ENCODE measurements around the gene SYT1. TPM values are rescaled to one million over a fixed set of nuclear protein-coding genes. Genes with fewer than 3 reads are reported as not detected.
"Not testable (repeated sequence)": the region's sequence is repeated elsewhere in the genome, so short reads cannot be mapped to it uniquely, and the experiment has no call there.

Gene SYT1
- total and polyA plus RNA-seq, 2 donors: 0.82 to 1.5 TPM

DNA sequence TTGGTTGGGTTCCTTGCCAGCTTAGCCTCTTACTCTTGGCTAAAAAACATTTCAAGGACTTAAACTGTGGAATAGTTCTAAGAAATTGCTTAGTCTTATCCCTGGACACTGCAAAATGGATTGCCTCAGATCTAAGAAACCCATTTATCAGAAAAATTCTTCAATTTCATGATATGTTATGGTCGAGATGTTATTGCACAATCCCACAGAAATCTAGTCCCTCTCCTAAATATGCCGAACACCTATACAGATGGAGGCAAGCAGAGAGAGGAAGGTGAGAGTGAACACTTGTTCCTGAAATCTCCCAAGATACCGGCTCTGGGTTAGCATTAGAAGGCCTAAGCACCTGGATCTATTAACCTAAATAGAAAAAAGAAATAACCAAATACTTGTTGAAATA, 559.0 kb downstream of the SYT1 start:
- Histone ChIP-seq H3K4me1 (ENCODE audit: control insufficient read depth in 2 of 2, insufficient read depth in 2 of 2, low read length in 2 of 2) (no peaks in the 10 kb centered on the region), H3K27ac (ENCODE audit: low read depth in 1 of 2, low read length in 1 of 2) (no peak overlapping the region), H3K9me3 (ENCODE audit: control insufficient read depth in 2 of 2, insufficient read depth in 1 of 2, low read length in 1 of 2) (no peaks in the 10 kb centered on the region), H3K36me3 (ENCODE audit: control insufficient read depth in 2 of 2, insufficient read depth in 2 of 2, low read length in 1 of 2) (no peaks in the 10 kb centered on the region), H3K27me3 (ENCODE audit: control insufficient read depth in 2 of 2, insufficient read depth in 1 of 2, low read length in 1 of 2) (no peaks in the 10 kb centered on the region), H3K4me3 (ENCODE audit: low read length in 2 of 2) (no peak overlapping the region)
- no peak for DNase-seq (ENCODE audit: low read depth in 6 of 9, low spot score in 9 of 9)
- 89% methylated on average over 3 of the region's 3 CpGs for WGBS

DNA sequence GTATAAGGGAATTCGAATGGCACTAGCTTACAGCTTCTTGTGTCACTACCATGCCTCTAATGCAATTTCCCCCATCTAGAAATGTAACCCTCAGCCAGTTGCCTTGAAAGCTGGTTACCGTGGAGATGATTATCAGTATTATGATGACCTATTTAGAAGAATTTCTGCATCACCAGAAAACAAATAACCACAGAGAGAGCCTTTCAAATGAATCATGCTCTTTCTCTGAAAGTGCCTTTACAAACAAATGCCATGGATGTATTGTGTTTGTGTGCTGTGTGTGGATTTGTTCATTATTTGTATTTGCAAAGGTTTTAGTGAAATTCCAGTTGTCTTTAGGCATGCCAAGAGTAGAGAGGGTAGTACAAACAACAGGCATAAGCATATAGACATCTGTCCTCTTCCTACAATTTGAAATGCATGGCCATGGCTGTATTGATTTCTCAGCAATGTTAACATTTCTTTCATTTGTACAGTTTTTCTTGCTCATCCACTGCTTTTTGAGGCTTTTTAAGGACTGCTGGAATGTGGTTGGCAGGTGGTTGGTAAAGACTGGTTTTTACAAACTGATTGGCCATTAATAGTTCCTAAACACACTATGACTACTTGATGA, 559.6 kb downstream of the SYT1 start:
- H3K4me1 ChIP-seq (ENCODE audit: control insufficient read depth in 2 of 2, insufficient read depth in 2 of 2, low read length in 2 of 2): no peaks in the 10 kb centered on the region
- no peak for DNase-seq (ENCODE audit: low read depth in 6 of 9, low spot score in 9 of 9)
- H3K36me3 ChIP-seq (ENCODE audit: control insufficient read depth in 2 of 2, insufficient read depth in 2 of 2, low read length in 1 of 2): no peaks in the 10 kb centered on the region
- H3K9me3 ChIP-seq (ENCODE audit: control insufficient read depth in 2 of 2, insufficient read depth in 1 of 2, low read length in 1 of 2): no peaks in the 10 kb centered on the region
- H3K27ac ChIP-seq (ENCODE audit: low read depth in 1 of 2, low read length in 1 of 2): no peak overlapping the region
- H3K4me3 ChIP-seq (ENCODE audit: low read length in 2 of 2): no peak overlapping the region
- no peaks in the 10 kb centered on the region for H3K27me3 ChIP-seq (ENCODE audit: control insufficient read depth in 2 of 2, insufficient read depth in 1 of 2, low read length in 1 of 2)
- WGBS: 98% methylated on average over 2 of the region's 2 CpGs

GRCh38 chr12:79426121-79426520, 561.5 kb downstream of the SYT1 start:
- H3K4me1 ChIP-seq (ENCODE audit: control insufficient read depth in 2 of 2, insufficient read depth in 2 of 2, low read length in 2 of 2): no peaks in the 10 kb centered on the region
- H3K9me3 ChIP-seq (ENCODE audit: control insufficient read depth in 2 of 2, insufficient read depth in 1 of 2, low read length in 1 of 2): no peaks in the 10 kb centered on the region
- no peak overlapping the region for H3K27ac ChIP-seq (ENCODE audit: low read depth in 1 of 2, low read length in 1 of 2)
- H3K27me3 ChIP-seq (ENCODE audit: control insufficient read depth in 2 of 2, insufficient read depth in 1 of 2, low read length in 1 of 2): no peaks in the 10 kb centered on the region
- no peaks in the 10 kb centered on the region for H3K36me3 ChIP-seq (ENCODE audit: control insufficient read depth in 2 of 2, insufficient read depth in 2 of 2, low read length in 1 of 2)
- H3K4me3 ChIP-seq (ENCODE audit: low read length in 2 of 2): no peak overlapping the region
- DNase-seq (ENCODE audit: low read depth in 6 of 9, low spot score in 9 of 9): no peak

GRCh38 chr12:79426744-79427143, 562.2 kb downstream of the SYT1 start:
- 36% methylated on average over 3 of the region's 3 CpGs for WGBS
- not testable (repeated sequence) for H3K4me3 ChIP-seq (ENCODE audit: low read length in 2 of 2); H3K27ac ChIP-seq (ENCODE audit: low read depth in 1 of 2, low read length in 1 of 2); DNase-seq (ENCODE audit: low read depth in 6 of 9, low spot score in 9 of 9); H3K9me3 ChIP-seq (ENCODE audit: control insufficient read depth in 2 of 2, insufficient read depth in 1 of 2, low read length in 1 of 2); H3K36me3 ChIP-seq (ENCODE audit: control insufficient read depth in 2 of 2, insufficient read depth in 2 of 2, low read length in 1 of 2); H3K4me1 ChIP-seq (ENCODE audit: control insufficient read depth in 2 of 2, insufficient read depth in 2 of 2, low read length in 2 of 2); H3K27me3 ChIP-seq (ENCODE audit: control insufficient read depth in 2 of 2, insufficient read depth in 1 of 2, low read length in 1 of 2)

- WGBS: 95% methylated on average over 3 of the region's 3 CpGs
- DNase-seq (ENCODE audit: low read depth in 6 of 9, low spot score in 9 of 9): no peak
- no peaks in the 10 kb centered on the region for H3K9me3 ChIP-seq (ENCODE audit: control insufficient read depth in 2 of 2, insufficient read depth in 1 of 2, low read length in 1 of 2)
- no peak overlapping the region for H3K27ac ChIP-seq (ENCODE audit: low read depth in 1 of 2, low read length in 1 of 2)
- no peak overlapping the region for H3K4me3 ChIP-seq (ENCODE audit: low read length in 2 of 2)
- no peaks in the 10 kb centered on the region for H3K4me1 ChIP-seq (ENCODE audit: control insufficient read depth in 2 of 2, insufficient read depth in 2 of 2, low read length in 2 of 2)
- no peaks in the 10 kb centered on the region for H3K27me3 ChIP-seq (ENCODE audit: control insufficient read depth in 2 of 2, insufficient read depth in 1 of 2, low read length in 1 of 2)
- no peaks in the 10 kb centered on the region for H3K36me3 ChIP-seq (ENCODE audit: control insufficient read depth in 2 of 2, insufficient read depth in 2 of 2, low read length in 1 of 2)
Measured at GRCh38 chr12:79433465-79434072, 569.0 kb downstream of the SYT1 start.

DNA sequence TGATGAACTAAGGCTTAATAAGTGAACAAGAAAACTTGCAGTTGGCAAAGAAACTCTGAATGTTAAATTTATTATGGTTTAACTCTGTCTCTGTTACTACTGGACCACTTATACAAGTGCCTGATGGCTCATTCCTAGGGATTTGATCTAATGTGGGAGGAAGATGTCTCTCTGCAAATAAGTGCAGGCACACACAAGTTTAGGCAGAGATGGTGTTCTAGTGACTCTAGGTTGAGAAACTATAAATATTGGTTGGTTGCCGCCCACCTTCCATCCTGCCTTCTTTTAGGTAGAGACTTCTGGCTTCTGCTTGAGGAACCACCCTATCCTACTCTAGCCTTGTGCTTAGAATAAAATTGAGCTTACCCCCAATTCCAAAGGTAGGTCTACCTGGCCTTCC, 570.0 kb downstream of the SYT1 start:
- H3K9me3 ChIP-seq (ENCODE audit: control insufficient read depth in 2 of 2, insufficient read depth in 1 of 2, low read length in 1 of 2): no peaks in the 10 kb centered on the region
- no peaks in the 10 kb centered on the region for H3K36me3 ChIP-seq (ENCODE audit: control insufficient read depth in 2 of 2, insufficient read depth in 2 of 2, low read length in 1 of 2)
- no peak overlapping the region for H3K27ac ChIP-seq (ENCODE audit: low read depth in 1 of 2, low read length in 1 of 2)
- H3K4me3 ChIP-seq (ENCODE audit: low read length in 2 of 2): no peak overlapping the region
- 97% methylated on average over 1 of the region's 1 CpG for WGBS
- no peak for DNase-seq (ENCODE audit: low read depth in 6 of 9, low spot score in 9 of 9)
- no peaks in the 10 kb centered on the region for H3K27me3 ChIP-seq (ENCODE audit: control insufficient read depth in 2 of 2, insufficient read depth in 1 of 2, low read length in 1 of 2)
- no peaks in the 10 kb centered on the region for H3K4me1 ChIP-seq (ENCODE audit: control insufficient read depth in 2 of 2, insufficient read depth in 2 of 2, low read length in 2 of 2)

DNA sequence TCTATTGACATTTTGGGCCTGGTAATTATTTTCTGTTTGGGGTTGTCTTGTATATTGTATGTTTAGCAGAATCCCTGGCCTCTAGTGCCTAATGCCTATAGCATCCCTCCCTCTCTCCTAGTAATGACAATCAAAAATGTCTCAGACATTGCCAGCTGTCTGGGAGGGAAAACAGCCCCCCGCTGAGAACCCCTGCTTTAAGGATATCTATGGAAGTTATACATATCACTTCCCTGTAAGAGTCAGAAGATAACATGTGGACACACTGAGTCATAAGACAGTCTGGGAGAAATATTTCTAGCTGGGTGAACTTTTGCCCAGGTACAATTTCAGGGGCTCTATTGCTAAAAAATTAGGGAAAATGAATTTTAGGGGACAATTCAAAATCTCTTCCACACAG, 571.2 kb downstream of the SYT1 start:
- Histone ChIP-seq H3K27ac (ENCODE audit: low read depth in 1 of 2, low read length in 1 of 2) (no peak overlapping the region), H3K9me3 (ENCODE audit: control insufficient read depth in 2 of 2, insufficient read depth in 1 of 2, low read length in 1 of 2) (no peaks in the 10 kb centered on the region), H3K4me3 (ENCODE audit: low read length in 2 of 2) (no peak overlapping the region), H3K4me1 (ENCODE audit: control insufficient read depth in 2 of 2, insufficient read depth in 2 of 2, low read length in 2 of 2) (no peaks in the 10 kb centered on the region), H3K36me3 (ENCODE audit: control insufficient read depth in 2 of 2, insufficient read depth in 2 of 2, low read length in 1 of 2) (no peaks in the 10 kb centered on the region), H3K27me3 (ENCODE audit: control insufficient read depth in 2 of 2, insufficient read depth in 1 of 2, low read length in 1 of 2) (no peaks in the 10 kb centered on the region)
- no peak for DNase-seq (ENCODE audit: low read depth in 6 of 9, low spot score in 9 of 9)
- WGBS: 98% methylated on average over 1 of the region's 1 CpG

DNA sequence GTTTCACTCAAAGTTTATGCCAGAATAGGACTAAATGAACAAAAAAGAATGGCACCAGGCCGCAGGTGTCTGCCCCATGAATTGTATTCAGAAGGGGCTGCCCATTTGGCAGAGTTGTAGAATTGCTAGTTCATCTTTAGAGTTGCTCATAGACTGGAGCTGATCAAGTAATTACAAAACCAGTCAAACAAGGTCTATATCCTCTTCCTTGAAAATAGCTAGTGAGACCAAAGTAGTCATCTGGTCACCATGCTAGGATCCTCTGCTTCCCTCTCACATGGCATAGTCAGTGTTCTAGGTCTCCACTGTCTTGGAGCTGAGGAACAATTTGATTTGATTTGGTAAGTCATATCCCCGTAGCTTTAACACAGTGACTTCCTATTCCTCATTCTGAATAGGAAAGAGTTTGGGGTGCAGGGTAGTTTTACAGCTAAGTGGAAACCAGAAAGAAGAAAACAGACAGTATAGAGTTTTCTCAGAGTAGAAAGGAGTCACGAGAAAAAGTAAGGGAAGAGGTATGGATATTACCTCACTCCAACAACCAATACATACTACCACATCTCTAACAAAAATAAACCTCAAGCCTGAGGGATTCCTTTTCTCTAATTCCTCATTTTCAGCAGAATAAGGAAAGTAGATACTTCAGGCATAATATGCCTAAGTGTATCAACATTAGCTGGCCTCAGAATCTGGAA, 574.1 kb downstream of the SYT1 start:
- Histone ChIP-seq H3K4me1 (ENCODE audit: control insufficient read depth in 2 of 2, insufficient read depth in 2 of 2, low read length in 2 of 2) (no peaks in the 10 kb centered on the region), H3K27me3 (ENCODE audit: control insufficient read depth in 2 of 2, insufficient read depth in 1 of 2, low read length in 1 of 2) (no peaks in the 10 kb centered on the region), H3K9me3 (ENCODE audit: control insufficient read depth in 2 of 2, insufficient read depth in 1 of 2, low read length in 1 of 2) (no peaks in the 10 kb centered on the region), H3K27ac (ENCODE audit: low read depth in 1 of 2, low read length in 1 of 2) (no peak overlapping the region), H3K36me3 (ENCODE audit: control insufficient read depth in 2 of 2, insufficient read depth in 2 of 2, low read length in 1 of 2) (no peaks in the 10 kb centered on the region), H3K4me3 (ENCODE audit: low read length in 2 of 2) (no peak overlapping the region)
- DNase-seq (ENCODE audit: low read depth in 6 of 9, low spot score in 9 of 9): no peak
- WGBS: 82% methylated on average over 3 of the region's 3 CpGs

DNA sequence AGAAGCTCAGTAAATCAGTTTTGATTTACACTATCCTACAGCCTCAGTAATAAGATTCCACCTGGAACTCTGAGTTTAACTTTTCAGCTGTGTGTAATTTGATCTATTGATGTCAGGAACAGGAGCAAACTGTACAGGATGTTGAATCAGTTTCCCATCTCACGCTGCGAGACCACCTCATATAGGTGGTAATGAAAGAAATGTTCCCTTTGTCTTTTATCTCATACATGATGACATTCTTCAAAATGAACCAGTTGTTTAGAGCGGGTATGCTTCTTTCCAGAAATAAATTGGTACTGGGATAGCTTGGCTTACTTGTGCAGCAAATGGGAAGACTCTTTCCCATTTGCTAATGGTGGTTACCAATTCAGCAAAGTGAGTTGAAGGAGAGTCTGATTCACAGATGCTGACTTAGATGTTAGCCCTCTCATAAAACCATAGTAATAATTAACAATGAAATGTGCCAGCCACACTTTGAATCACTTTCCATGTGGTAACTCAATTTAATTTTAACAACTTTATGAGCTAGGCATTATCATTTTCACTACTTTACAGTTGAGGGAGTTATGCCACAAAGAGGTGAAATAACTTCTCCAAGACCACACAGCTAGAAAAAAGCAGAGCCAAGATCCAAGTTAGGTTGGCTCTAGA, 574.7 kb downstream of the SYT1 start:
- no peaks in the 10 kb centered on the region for H3K9me3 ChIP-seq (ENCODE audit: control insufficient read depth in 2 of 2, insufficient read depth in 1 of 2, low read length in 1 of 2)
- WGBS: 95% methylated on average over 3 of the region's 3 CpGs
- no peak for DNase-seq (ENCODE audit: low read depth in 6 of 9, low spot score in 9 of 9)
- no peak overlapping the region for H3K4me3 ChIP-seq (ENCODE audit: low read length in 2 of 2)
- no peaks in the 10 kb centered on the region for H3K36me3 ChIP-seq (ENCODE audit: control insufficient read depth in 2 of 2, insufficient read depth in 2 of 2, low read length in 1 of 2)
- H3K27ac ChIP-seq (ENCODE audit: low read depth in 1 of 2, low read length in 1 of 2): no peak overlapping the region
- H3K4me1 ChIP-seq (ENCODE audit: control insufficient read depth in 2 of 2, insufficient read depth in 2 of 2, low read length in 2 of 2): no peaks in the 10 kb centered on the region
- H3K27me3 ChIP-seq (ENCODE audit: control insufficient read depth in 2 of 2, insufficient read depth in 1 of 2, low read length in 1 of 2): no peaks in the 10 kb centered on the region
